HUES6 (cell line): Measurements from ENCODE around the gene C11orf21.

Experiments used
- H3K27ac ChIP-seq: 2 replicates; pipeline ENCODE4 v1.7.0; 2013; ENCODE audit warnings: low read depth, mild to moderate bottlenecking, low read length, inconsistent platforms
- H3K27me3 ChIP-seq: 2 replicates; pipeline ENCODE4 v1.6.1; 2013; ENCODE audit warnings: low read length; ENCODE audit not compliant: control insufficient read depth, insufficient read depth
- H3K36me3 ChIP-seq: 2 replicates; pipeline ENCODE4 v1.6.1; 2013; ENCODE audit warnings: low read length; ENCODE audit not compliant: control insufficient read depth, insufficient read depth
- H3K4me1 ChIP-seq: 2 replicates; pipeline ENCODE4 v1.6.1; 2013; ENCODE audit warnings: low read length; ENCODE audit not compliant: control insufficient read depth, insufficient read depth
- H3K4me3 ChIP-seq: 2 replicates; pipeline ENCODE4 v1.5.1; 2013; ENCODE audit warnings: low read depth, low read length
- H3K9ac ChIP-seq: one replicate; pipeline ENCODE4 v1.6.1; 2013; ENCODE audit warnings: mild to moderate bottlenecking, low read length
- H3K9me3 ChIP-seq: 2 replicates; pipeline ENCODE4 v1.6.1; 2013; ENCODE audit warnings: low read depth, low read length; ENCODE audit not compliant: control insufficient read depth, insufficient read depth

C11orf21 gene

DNA sequence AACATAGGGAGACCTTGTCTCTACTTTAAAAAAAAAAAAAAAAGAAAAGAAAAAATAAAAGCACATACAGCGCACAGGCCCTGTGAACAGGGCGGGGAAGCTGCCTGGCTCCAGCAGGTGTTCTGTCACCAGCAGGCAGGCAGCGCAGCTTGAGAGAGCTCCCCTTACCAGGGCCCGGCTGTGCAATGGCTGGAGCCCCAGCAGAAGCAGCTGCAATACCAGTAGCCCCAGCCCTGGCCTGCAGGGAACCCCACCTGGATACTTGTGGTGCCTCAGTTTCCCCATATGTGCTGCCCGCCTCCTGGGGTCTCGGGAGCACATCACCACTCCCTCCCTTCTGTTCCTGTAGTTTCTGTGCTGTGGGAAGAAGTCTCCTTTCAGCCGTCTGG, 12.4 kb upstream of the C11orf21 start:
- Histone ChIP-seq H3K27me3 (no peaks in the 10 kb centered on the region), H3K36me3 (no peaks in the 10 kb centered on the region), H3K9me3 (no peaks in the 10 kb centered on the region), H3K9ac (no peak overlapping the region), H3K27ac (no peak overlapping the region), H3K4me3 (no peak overlapping the region), H3K4me1 (peaks cover 7% of the 10 kb centered on the region; the same call in 1 of the 2 replicates)

DNA sequence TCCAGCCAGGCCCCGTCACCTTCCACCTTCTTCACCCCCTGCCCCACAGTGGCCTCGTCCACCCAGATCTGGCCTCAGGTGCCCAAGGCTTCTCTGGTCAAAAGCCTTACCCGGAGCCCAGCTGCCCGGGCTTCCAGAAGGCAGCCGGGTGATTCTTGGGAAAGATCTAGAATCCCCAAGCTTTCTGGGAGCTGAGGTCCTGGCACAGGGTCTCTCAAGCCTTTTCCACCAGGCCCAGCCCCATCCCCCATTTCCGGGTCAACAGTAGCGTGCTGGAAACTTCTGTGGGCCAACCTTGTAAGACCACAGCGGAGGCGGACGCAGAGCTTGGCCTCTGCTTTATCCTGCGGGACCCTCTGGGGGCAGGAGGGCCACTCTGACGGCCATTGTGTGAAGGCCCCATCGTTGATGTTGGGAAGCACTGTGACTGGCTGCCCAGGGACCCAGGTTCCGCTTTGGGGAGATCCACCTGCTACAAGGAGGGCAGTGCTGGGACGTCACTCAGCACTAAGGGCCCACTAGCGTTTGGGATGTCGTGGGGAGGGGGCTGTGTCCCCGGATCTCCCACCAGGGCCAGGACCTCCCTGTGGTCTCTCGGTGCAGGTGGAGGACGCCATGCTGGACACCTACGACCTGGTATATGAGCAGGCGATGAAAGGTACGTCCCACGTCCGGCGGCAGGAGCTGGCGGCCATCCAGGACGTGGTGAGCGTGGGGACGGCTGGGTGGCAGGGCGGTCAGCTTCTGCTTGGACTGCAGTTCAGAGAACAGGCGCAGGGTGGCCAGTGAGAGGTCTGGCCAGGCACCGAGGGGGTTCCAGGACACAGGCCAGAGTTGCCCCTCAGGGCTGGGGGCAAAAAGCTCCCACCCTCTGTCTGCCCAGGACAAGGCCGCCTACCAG, 11.6 kb upstream of the C11orf21 start:
- Histone ChIP-seq H3K27me3 (no peaks in the 10 kb centered on the region), H3K27ac (no peak overlapping the region), H3K36me3 (no peaks in the 10 kb centered on the region), H3K4me1 (peaks cover 7% of the 10 kb centered on the region; the same call in 1 of the 2 replicates), H3K9ac (no peak overlapping the region), H3K9me3 (no peaks in the 10 kb centered on the region), H3K4me3 (no peak overlapping the region)

DNA sequence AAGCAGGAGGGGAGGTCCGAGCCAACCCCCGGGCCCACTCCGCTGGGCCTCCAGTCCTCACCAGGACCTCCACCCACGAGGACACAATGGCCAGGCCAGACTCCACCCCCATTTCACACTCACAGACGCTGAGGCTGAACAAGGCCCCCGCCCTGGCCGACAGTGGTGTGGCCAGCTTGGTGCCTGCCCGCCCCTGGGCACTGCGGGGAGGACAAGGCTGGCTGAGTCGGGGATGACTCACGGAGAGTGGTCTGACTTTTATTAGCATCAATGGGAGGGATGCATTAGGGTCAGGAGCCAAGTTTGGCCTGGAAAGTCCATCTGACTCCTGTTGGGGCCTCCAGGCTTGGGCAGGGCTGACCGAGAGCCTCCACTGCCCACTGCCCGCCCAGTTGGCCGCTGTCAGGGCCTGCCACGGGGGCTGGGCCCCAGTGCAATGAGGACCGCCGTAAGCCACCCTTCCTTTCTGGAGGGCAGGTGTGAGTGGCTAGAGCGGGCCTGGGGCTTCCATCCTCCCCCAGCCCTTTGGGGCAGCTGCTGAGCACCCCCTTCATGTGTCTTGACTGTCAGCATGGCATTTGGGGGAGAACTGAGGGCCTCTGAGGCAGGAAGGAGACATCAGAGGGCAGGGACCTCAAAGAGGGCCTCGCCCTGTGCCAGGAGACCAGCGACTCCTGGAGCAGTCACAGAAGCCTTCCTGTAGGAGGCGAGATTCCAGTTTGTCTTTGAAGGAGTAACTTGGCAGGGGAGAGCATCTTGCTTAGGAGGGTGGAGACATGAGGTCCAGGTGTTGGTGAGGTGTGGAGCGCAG, 10.7 kb upstream of the C11orf21 start:
- no peak overlapping the region for H3K27ac ChIP-seq
- H3K4me3 ChIP-seq = no peak overlapping the region
- H3K9me3 ChIP-seq = no peaks in the 10 kb centered on the region
- peaks cover 7% of the 10 kb centered on the region; the same call in 1 of the 2 replicates for H3K4me1 ChIP-seq
- no peaks in the 10 kb centered on the region for H3K36me3 ChIP-seq
- H3K27me3 ChIP-seq = no peaks in the 10 kb centered on the region
- no peak overlapping the region for H3K9ac ChIP-seq

DNA sequence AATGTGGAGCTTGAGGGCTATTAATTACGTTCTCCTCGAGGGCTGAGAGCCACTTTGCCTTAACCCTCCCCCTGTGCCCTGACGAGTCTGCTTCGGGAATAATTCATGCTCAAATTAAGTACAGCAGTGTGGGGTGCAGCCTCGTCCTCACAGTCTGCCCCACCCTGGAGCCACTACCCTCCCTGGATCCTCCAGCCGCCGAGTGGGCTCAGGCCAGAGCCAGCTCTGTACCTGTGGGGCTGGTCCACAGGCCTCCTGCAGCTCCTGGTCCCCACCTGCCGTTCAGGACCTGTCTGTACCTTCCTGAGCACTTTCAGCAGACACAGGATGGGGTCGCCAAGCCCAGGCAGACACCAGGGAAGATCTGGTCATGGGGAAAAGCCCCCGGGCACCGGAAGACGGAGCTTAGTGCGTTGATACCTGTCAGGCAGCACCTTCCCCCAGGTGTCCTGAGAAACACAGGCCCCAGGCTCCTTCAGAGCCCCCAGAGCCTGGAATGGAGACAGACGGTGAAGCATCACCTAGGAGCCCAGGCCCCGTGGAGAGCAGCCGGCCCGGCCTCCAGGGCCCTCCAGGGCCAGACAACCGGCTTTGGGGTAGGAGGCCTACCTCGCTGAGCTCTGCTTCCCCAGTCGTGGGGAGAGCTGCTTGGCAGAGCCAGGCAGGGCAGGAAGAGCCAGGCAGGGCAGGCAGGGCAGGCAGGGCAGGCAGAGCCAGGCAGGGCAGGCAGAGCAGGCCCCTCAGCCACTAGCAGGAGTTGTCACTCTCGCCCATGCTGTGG, 9.8 kb upstream of the C11orf21 start:
- H3K36me3 ChIP-seq = no peaks in the 10 kb centered on the region
- peaks cover 7% of the 10 kb centered on the region; the same call in 1 of the 2 replicates for H3K4me1 ChIP-seq
- no peak overlapping the region for H3K4me3 ChIP-seq
- no peaks in the 10 kb centered on the region for H3K9me3 ChIP-seq
- H3K9ac ChIP-seq = no peak overlapping the region
- H3K27ac ChIP-seq = no peak overlapping the region
- no peaks in the 10 kb centered on the region for H3K27me3 ChIP-seq

DNA sequence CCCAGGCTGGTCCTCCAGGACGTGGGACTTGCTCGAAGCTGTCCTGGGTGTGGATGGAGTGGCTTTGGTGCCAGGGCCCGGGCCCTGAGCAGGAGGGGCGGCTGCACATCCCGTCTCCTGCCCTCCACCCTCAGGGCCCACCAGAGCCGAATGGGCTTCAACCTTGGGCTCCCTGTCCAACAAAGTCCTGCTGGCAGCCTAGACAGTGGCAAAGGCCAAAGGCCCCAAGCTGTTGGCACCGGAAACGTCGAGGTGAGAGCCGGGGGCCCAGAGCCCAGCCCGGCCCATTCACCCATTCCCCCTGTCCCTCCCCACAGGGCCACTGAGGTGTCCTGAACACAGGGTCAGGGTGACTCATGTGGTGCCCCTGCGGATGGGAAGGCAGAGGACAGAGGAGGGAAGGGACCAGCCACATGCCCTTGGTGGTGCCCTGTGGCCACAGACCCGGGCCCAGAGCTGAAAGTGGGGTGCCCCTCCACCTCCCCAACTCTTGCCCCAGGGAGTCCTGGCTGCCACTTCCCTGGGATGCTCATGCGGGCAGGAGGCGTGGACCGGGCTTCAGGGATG, 9.2 kb upstream of the C11orf21 start:
- H3K9ac ChIP-seq = no peak overlapping the region

DNA sequence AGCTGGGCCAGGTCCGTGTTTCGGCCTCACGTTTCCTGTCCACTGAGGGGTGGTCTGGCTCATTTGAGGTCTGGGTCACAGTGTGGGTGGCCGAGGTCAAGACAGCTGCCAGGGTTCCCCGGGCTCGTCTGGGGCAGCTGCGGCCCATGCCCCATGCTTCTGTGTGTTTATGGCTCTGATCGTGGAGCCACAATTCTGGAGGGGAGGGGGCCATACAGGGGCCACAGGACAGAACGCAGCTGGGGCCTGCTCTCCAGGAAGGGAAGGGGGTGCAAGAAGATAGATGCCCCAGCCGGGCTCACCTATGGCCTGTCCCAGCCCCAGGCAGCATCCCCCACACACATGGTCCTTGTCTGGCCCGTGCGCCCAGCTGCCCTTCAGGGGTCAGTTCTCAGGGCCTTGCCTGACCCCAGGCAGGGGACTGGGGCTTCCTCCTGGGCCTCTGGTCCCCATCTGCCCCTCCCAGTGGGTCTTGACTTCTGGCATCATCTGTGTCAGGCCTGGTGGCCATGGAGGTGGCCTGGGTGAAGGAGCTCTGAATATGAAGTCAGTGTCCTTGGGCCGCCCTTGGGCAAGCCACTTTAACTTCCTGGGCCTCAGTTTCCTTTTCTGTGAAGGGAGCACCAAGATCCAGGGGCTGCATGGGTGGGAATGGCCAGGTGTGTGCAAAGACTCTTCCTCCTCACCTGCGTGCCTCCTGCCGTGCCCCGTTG, 8.5 kb upstream of the C11orf21 start:
- H3K4me1 ChIP-seq = peaks cover 13% of the 10 kb centered on the region; the same call in 1 of the 2 replicates
- H3K27me3 ChIP-seq = no peaks in the 10 kb centered on the region
- no peak overlapping the region for H3K27ac ChIP-seq

More for the DNA sequence above, 9.2 kb upstream of the C11orf21 start:
- Histone ChIP-seq H3K4me1 (peaks cover 8% of the 10 kb centered on the region; the same call in 1 of the 2 replicates), H3K4me3 (no peak overlapping the region), H3K27me3 (no peaks in the 10 kb centered on the region), H3K36me3 (no peaks in the 10 kb centered on the region), H3K9me3 (no peaks in the 10 kb centered on the region), H3K27ac (no peak overlapping the region)

DNA sequence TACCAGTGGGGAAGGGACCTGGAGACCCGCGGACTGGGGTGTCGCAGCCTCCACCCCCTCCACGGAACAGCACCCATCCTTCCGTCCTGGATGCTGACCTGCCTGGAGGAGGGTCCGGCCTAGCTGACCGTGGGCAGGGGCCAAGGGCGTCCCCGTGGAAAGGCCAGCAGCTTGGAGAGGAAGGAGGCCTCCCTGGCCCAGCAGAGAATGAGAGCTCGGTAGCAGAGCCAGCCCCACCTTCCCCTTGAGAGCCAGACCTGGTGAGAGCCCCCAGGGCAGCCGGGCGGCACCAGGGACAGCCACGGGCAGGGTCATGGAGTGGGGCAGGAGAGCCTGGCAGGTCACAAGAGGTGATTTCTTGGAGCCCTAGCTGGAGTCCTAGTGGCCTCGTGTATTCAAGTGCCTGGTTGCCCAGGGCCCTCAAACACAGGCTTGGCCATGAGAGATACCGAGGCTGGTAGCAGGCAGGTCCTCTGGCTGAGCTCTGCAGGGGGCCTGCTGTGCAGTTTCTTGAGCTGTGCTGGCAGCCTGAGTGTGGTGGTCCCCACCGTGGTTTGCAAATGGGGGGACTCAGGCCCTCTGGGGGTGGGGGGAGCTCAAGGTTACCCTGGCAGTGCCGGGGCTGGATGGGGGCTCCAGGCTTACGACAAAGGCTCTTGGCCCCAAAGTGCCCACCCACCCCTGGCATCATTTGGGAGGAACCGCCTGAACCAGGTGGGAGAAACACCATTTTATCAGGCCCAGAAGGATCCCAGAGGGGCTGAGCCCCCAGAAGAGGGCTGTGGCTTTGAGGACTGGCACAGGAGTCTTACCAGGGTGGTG, 7.7 kb upstream of the C11orf21 start:
- H3K4me1 ChIP-seq = peaks cover 10% of the 10 kb centered on the region; the same call in 1 of the 2 replicates
- H3K9me3 ChIP-seq = no peaks in the 10 kb centered on the region

More for the DNA sequence above, 8.5 kb upstream of the C11orf21 start:
- Histone ChIP-seq H3K9ac (no peak overlapping the region), H3K9me3 (no peaks in the 10 kb centered on the region), H3K36me3 (no peaks in the 10 kb centered on the region), H3K4me3 (no peak overlapping the region)

DNA sequence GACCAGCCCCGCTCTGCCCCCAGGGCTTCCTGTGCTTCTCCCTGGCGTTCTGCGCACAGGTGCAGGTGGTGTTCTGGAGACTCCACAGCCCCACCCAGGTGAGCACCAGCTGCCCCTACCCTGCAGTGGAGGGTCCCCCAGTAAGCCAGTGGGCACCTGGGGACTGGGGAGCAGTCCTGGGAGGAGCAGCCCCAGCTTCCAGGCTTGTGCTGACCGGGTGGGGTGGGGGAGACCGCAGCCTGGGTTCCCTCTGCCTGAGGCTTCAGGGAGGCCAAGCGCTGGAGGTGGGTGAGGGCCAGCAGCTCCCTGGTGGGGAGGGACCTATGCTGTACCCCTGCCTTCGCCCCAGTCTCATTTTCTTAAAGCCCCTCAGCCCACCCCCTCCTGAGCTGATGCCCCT, 7.0 kb upstream of the C11orf21 start:
- Histone ChIP-seq H3K36me3 (no peaks in the 10 kb centered on the region), H3K9ac (no peak overlapping the region), H3K4me1 (peaks cover 10% of the 10 kb centered on the region; the same call in 1 of the 2 replicates), H3K27me3 (no peaks in the 10 kb centered on the region), H3K27ac (no peak overlapping the region), H3K9me3 (no peaks in the 10 kb centered on the region), H3K4me3 (no peak overlapping the region)

More for the DNA sequence above, 7.7 kb upstream of the C11orf21 start:
- Histone ChIP-seq H3K27ac (no peak overlapping the region), H3K36me3 (no peaks in the 10 kb centered on the region), H3K9ac (no peak overlapping the region), H3K4me3 (no peak overlapping the region), H3K27me3 (no peaks in the 10 kb centered on the region)

DNA sequence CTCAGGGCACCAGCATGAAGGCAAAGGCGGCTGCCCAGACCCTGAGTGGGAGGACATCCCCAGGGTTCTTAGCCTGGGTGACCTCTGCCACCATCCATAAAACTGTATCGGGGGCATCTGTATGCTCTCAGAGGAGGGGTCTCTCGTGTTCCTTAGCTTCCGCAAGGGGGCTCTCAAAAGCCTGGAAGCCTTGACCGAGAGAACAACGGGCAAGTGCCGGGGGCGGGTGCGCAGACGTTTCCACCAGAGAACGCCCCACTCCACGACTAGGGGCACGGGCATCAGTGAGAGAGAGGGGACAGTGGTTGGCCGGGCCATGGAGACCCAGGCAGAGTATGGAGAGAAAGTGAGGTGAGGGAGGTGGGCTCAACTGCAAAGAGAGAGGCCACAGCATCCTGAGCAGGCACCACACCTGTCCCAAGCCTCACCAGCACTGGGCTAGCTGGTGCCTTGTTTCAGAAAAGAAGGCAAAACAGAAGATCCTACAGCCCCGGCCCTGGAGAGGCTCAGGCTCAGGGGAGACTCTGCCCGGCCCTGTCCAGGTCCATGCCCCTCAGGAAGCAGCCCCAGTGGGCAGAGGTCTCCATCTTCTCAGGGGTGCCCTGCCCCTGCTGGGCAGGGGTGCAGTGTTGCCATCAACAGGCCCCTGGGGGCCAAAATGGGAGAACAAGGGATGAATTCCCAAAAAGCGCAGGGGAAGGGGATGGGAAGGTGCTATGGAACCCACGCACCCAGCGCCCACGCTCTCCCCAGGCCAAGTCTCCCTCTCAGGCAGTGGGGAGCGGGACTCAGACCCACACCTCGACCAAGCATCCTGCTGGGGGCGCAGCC, 6.0 kb upstream of the C11orf21 start:
- Histone ChIP-seq H3K4me1 (peaks cover 10% of the 10 kb centered on the region; the same call in 1 of the 2 replicates), H3K4me3 (no peak overlapping the region), H3K9ac (no peak overlapping the region), H3K27me3 (no peaks in the 10 kb centered on the region), H3K27ac (no peak overlapping the region), H3K9me3 (no peaks in the 10 kb centered on the region), H3K36me3 (no peaks in the 10 kb centered on the region)
